Measurements from ENCODE around the gene STK39. TPM values are rescaled to one million over a fixed set of nuclear protein-coding genes. Genes with fewer than 3 reads are reported as not detected.
A peak's percentile ranks its signal among the peaks of the same experiment; 100 is the strongest.

Gene STK39
- total RNA-seq, 1 donor from 2014 or later, result 23.4 TPM

GRCh38 chr2:168157926-168158325, 89.5 kb downstream of the STK39 start:
- no peak for DNase-seq

- no peak for DNase-seq
These were observed 90.3 kb downstream of the STK39 start for GRCh38 chr2:168157070-168157469.

GRCh38 chr2:168156661-168157060, 90.7 kb downstream of the STK39 start:
- DNase-seq, result peak; percentile 28

- DNase-seq, result no peak
These were observed 91.7 kb downstream of the STK39 start for GRCh38 chr2:168155680-168156079.

- DNase-seq, result peak; percentile 36
These were observed 92.3 kb downstream of the STK39 start for GRCh38 chr2:168155046-168155445.

- DNase-seq, result no peak
These were observed 94.4 kb downstream of the STK39 start for GRCh38 chr2:168152902-168153530.

- DNase-seq, result no peak
These were observed 97.4 kb downstream of the STK39 start for GRCh38 chr2:168149986-168150385.

- no peak for DNase-seq
These were observed 98.0 kb downstream of the STK39 start for GRCh38 chr2:168149150-168149974.

- no peak for DNase-seq
These were observed 99.3 kb downstream of the STK39 start for GRCh38 chr2:168147830-168148794.

- DNase-seq, result no peak
These were observed 100.2 kb downstream of the STK39 start for GRCh38 chr2:168146892-168147810.

GRCh38 chr2:168145426-168146310, 101.7 kb downstream of the STK39 start:
- no peak for DNase-seq

GRCh38 chr2:168145011-168145410, 102.4 kb downstream of the STK39 start:
- no peak for DNase-seq

- DNase-seq, result no peak
These were observed 103.6 kb downstream of the STK39 start for GRCh38 chr2:168143813-168144212.

GRCh38 chr2:168140892-168141291, 106.5 kb downstream of the STK39 start:
- DNase-seq, result no peak

GRCh38 chr2:168139852-168140251, 107.5 kb downstream of the STK39 start:
- no peak for DNase-seq

- DNase-seq, result no peak
These were observed 108.5 kb downstream of the STK39 start for GRCh38 chr2:168138901-168139300.

- no peak for DNase-seq
These were observed 109.0 kb downstream of the STK39 start for GRCh38 chr2:168138374-168138773.

- DNase-seq, result no peak
These were observed 109.8 kb downstream of the STK39 start for GRCh38 chr2:168137510-168138180.

- no peak for DNase-seq
These were observed 110.9 kb downstream of the STK39 start for GRCh38 chr2:168136392-168136977.

All from skin of body (tissue), 2 donors.